Astrocyte (in vitro differentiated cells and primary cell): Measurements from ENCODE around the gene NLRC4. TPM values are rescaled to one million over a fixed set of nuclear protein-coding genes. Genes with fewer than 3 reads are reported as not detected.

Source experiments
- DNase-seq: peaks from one replicate; pipeline ENCODE4 v3.0.0-alpha.2; 2010; ENCODE audit warnings: low read depth
- FAIRE-seq: peaks from 2 replicates; lab custom pipeline; 2011; peaks lifted over from hg19 to GRCh38; lab: Jason Lieb, UNC
- H2AFZ ChIP-seq: 2 replicates; pipeline ENCODE4 v1.6.0; 2012; ENCODE audit warnings: low read depth, low read length, inconsistent platforms
- H3K27ac ChIP-seq: 2 replicates; pipeline ENCODE4 v1.5.1; 2011; ENCODE audit warnings: low read depth, low read length, inconsistent platforms
- H3K27me3 ChIP-seq: 2 replicates; pipeline ENCODE4 v1.6.0; 2011; ENCODE audit warnings: low read length, inconsistent platforms; ENCODE audit not compliant: insufficient read depth
- H3K36me3 ChIP-seq: 2 replicates; pipeline ENCODE4 v1.5.1; 2011; ENCODE audit warnings: low read length, inconsistent platforms; ENCODE audit not compliant: insufficient read depth
- H3K4me1 ChIP-seq: 2 replicates; pipeline ENCODE4 v1.5.1; 2011; ENCODE audit warnings: low read length, inconsistent platforms; ENCODE audit not compliant: insufficient read depth
- H3K4me2 ChIP-seq: 2 replicates; pipeline ENCODE4 v1.6.0; 2012; ENCODE audit warnings: low read length, inconsistent platforms
- H3K4me3 ChIP-seq: 2 replicates; pipeline ENCODE4 v1.5.1; 2011; ENCODE audit warnings: low read depth, mild to moderate bottlenecking, low read length, inconsistent platforms; ENCODE audit not compliant: insufficient read depth
- H3K79me2 ChIP-seq: 2 replicates; pipeline ENCODE4 v1.6.0; 2012; ENCODE audit warnings: mild to moderate bottlenecking, low read length, inconsistent platforms; ENCODE audit not compliant: insufficient read depth
- H3K9ac ChIP-seq: 2 replicates; pipeline ENCODE4 v1.6.0; 2012; ENCODE audit warnings: mild to moderate bottlenecking, low read length, inconsistent platforms
- H3K9me3 ChIP-seq: 2 replicates; pipeline ENCODE4 v1.5.1; 2012; ENCODE audit warnings: low read depth, mild to moderate bottlenecking, low read length, inconsistent platforms; ENCODE audit not compliant: insufficient read depth
- H4K20me1 ChIP-seq: 2 replicates; pipeline ENCODE4 v1.6.0; 2012; ENCODE audit warnings: low read length, inconsistent platforms; ENCODE audit not compliant: insufficient read depth
- H3K27ac Mint-ChIP-seq: one replicate; pipeline ENCODE4 v1.8.0; 2021; ENCODE audit warnings: mild to moderate bottlenecking, mixed read lengths; ENCODE audit not compliant: unreplicated experiment
- H3K27me3 Mint-ChIP-seq: one replicate; pipeline ENCODE4 v1.8.0; 2021; ENCODE audit warnings: low read depth, mixed read lengths; ENCODE audit not compliant: unreplicated experiment
- H3K36me3 Mint-ChIP-seq: one replicate; pipeline ENCODE4 v1.8.0; 2021; ENCODE audit warnings: low read depth, mixed read lengths; ENCODE audit not compliant: unreplicated experiment
- H3K4me1 Mint-ChIP-seq: one replicate; pipeline ENCODE4 v1.8.0; 2021; ENCODE audit warnings: low read depth, mixed read lengths; ENCODE audit not compliant: unreplicated experiment
- H3K4me3 Mint-ChIP-seq: one replicate; pipeline ENCODE4 v1.8.0; 2021; ENCODE audit warnings: mild to moderate bottlenecking, moderate library complexity, mixed read lengths; ENCODE audit not compliant: unreplicated experiment
- H3K9me3 Mint-ChIP-seq: one replicate; pipeline ENCODE4 v1.8.0; 2021; ENCODE audit warnings: mild to moderate bottlenecking, mixed read lengths; ENCODE audit not compliant: unreplicated experiment
- CTCF ChIP-seq: IDR thresholded peaks from 2 replicates; pipeline ENCODE4 v1.5.1; 2011; ENCODE audit warnings: low read depth, mild to moderate bottlenecking, inconsistent platforms, low read length, moderate library complexity; ENCODE audit not compliant: insufficient read depth
- EZH2 ChIP-seq: IDR thresholded peaks from 2 replicates; pipeline ENCODE4 v1.6.1; 2012; ENCODE audit warnings: mild to moderate bottlenecking, low read length, inconsistent platforms; ENCODE audit not compliant: insufficient read depth
- total RNA-seq: library from RNA; stranded (reverse); gene quantifications from 2 replicates; pipeline ENCODE4 v1.2.1, GENCODE V29; 2021

The NLRC4 gene
- total RNA-seq, 1 donor from 2014 or later = not detected

- no peak overlapping the region for H3K4me3 Mint-ChIP-seq
- H3K36me3 Mint-ChIP-seq = peaks cover 12% of the 10 kb centered on the region
These were observed 63.9 kb downstream of the NLRC4 start for GRCh38 chr2:32200814-32201213.

GRCh38 chr2:32192418-32192817, 72.3 kb downstream of the NLRC4 start:
- Mint-ChIP-seq H3K27me3 (no peaks in the 10 kb centered on the region), H3K4me1 (peaks cover 3% of the 10 kb centered on the region), H3K4me3 (no peak overlapping the region), H3K9me3 (no peaks in the 10 kb centered on the region), H3K27ac (no peak overlapping the region), H3K36me3 (peaks cover 2% of the 10 kb centered on the region)
- TF ChIP-seq EZH2 (no peak), CTCF (no peak)
- Histone ChIP-seq H3K27ac (no peak overlapping the region), H3K4me3 (no peak overlapping the region), H2AFZ (no peak overlapping the region), H3K9me3 (no peaks in the 10 kb centered on the region), H3K9ac (no peak overlapping the region), H3K4me2 (no peak overlapping the region), H4K20me1 (peaks cover 6% of the 10 kb centered on the region), H3K79me2 (no peaks in the 10 kb centered on the region), H3K27me3 (no peaks in the 10 kb centered on the region), H3K4me1 (peaks cover 3% of the 10 kb centered on the region), H3K36me3 (peaks cover 10% of the 10 kb centered on the region)
- FAIRE-seq = no peak
- DNase-seq = no peak

More at GRCh38 chr2:32200814-32201213, 63.9 kb downstream of the NLRC4 start:
- no peak for TF ChIP-seq CTCF
- H3K79me2 ChIP-seq = no peaks in the 10 kb centered on the region
- peaks cover 20% of the 10 kb centered on the region for H3K36me3 ChIP-seq
- H3K4me1 ChIP-seq = no peaks in the 10 kb centered on the region
- no peak overlapping the region for H2AFZ ChIP-seq
- H3K4me3 ChIP-seq = no peak overlapping the region
- no peak overlapping the region for H3K9ac ChIP-seq
- no peak for DNase-seq
- H3K4me1 Mint-ChIP-seq = peaks cover 10% of the 10 kb centered on the region
- H3K9me3 Mint-ChIP-seq = no peaks in the 10 kb centered on the region
- H3K27me3 ChIP-seq = no peaks in the 10 kb centered on the region
- H3K4me2 ChIP-seq = no peak overlapping the region
- no peaks in the 10 kb centered on the region for H3K27me3 Mint-ChIP-seq
- no peak overlapping the region for H3K27ac Mint-ChIP-seq
- H4K20me1 ChIP-seq = no peaks in the 10 kb centered on the region
- H3K9me3 ChIP-seq = no peaks in the 10 kb centered on the region
- no peak overlapping the region for H3K27ac ChIP-seq
- FAIRE-seq = no peak

GRCh38 chr2:32189011-32189410, 75.7 kb downstream of the NLRC4 start:
- no peak for FAIRE-seq
- H3K27ac ChIP-seq = no peak overlapping the region
- Mint-ChIP-seq H3K9me3 (no peaks in the 10 kb centered on the region), H3K36me3 (peaks cover 2% of the 10 kb centered on the region), H3K27me3 (no peaks in the 10 kb centered on the region), H3K27ac (no peak overlapping the region), H3K4me1 (peaks cover 3% of the 10 kb centered on the region), H3K4me3 (no peak overlapping the region)
- H4K20me1 ChIP-seq = peaks cover 6% of the 10 kb centered on the region
- no peaks in the 10 kb centered on the region for H3K79me2 ChIP-seq
- H3K9ac ChIP-seq = no peak overlapping the region
- H3K27me3 ChIP-seq = no peaks in the 10 kb centered on the region
- H3K36me3 ChIP-seq = peaks cover 6% of the 10 kb centered on the region
- no peak overlapping the region for H2AFZ ChIP-seq
- H3K4me3 ChIP-seq = no peak overlapping the region
- no peak overlapping the region for H3K4me2 ChIP-seq
- no peak for TF ChIP-seq CTCF
- no peak for TF ChIP-seq EZH2
- no peak for DNase-seq
- H3K4me1 ChIP-seq = peaks cover 3% of the 10 kb centered on the region
- H3K9me3 ChIP-seq = no peaks in the 10 kb centered on the region
